Pericardium fibroblast (primary cell): ENCODE data around the gene MSRB1. TPM values are rescaled to one million over a fixed set of nuclear protein-coding genes. Genes with fewer than 3 reads are reported as not detected.

ENCODE experiments used
- total RNA-seq: library from RNA; depleted of rRNA; stranded (reverse); fragments of >200 nt; gene quantifications from 2 replicates; pipeline ENCODE4 v1.2.3, GENCODE V29; 2015

MSRB1 gene, protein sequence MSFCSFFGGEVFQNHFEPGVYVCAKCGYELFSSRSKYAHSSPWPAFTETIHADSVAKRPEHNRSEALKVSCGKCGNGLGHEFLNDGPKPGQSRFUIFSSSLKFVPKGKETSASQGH
- total RNA-seq: 8.9 and 9.4 TPM in 2 replicates

DNA sequence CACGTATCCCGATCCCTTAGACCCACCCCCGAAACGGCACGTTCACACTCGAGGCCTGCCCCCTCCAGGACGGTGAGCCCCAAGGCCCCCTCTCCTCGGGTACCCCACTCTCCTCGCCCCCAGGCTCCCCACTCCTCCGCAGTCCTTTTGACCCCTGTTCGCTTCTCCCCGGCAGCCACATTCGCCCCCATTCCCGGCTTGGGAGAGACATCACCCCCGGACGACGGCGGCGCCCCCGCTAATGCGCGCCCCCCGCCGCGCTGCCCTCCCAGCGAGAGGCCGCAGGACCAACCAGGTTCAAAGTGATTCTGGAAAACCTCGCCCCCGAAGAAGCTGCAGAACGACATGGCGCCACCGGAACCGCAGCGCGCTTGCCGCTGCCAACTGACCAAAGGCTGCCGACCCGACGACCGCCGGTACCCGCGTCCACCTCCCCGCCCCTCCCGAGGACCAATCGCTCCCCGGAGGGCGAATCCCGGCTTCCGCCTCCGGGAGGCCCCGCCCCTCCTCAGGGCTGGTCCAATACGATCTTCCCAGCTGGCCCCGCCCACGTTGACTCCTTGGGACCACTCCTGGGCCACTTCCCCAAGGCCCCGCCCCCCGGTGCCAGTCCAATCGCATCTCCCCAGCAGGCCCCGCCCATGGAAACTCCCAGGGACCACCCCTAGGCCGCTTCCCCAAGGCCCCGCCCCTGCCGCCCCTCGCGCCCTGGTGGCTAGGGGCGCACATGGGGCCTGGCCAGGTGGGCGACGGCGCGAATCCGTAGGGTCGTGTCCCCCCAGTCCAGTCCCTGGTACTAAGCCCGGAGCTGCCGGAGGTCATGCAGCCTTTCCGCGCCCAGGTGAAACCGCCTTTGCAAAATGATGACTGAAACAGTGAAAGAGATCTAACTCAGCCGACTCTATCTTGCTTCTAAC lies at the start of gene MSRB1:
Gene MSRB1, minus strand, starts transcription at position 390 of the 917 bp plus-strand sequence. Its CDS starts 43 bp downstream, at position 347.

DNA sequence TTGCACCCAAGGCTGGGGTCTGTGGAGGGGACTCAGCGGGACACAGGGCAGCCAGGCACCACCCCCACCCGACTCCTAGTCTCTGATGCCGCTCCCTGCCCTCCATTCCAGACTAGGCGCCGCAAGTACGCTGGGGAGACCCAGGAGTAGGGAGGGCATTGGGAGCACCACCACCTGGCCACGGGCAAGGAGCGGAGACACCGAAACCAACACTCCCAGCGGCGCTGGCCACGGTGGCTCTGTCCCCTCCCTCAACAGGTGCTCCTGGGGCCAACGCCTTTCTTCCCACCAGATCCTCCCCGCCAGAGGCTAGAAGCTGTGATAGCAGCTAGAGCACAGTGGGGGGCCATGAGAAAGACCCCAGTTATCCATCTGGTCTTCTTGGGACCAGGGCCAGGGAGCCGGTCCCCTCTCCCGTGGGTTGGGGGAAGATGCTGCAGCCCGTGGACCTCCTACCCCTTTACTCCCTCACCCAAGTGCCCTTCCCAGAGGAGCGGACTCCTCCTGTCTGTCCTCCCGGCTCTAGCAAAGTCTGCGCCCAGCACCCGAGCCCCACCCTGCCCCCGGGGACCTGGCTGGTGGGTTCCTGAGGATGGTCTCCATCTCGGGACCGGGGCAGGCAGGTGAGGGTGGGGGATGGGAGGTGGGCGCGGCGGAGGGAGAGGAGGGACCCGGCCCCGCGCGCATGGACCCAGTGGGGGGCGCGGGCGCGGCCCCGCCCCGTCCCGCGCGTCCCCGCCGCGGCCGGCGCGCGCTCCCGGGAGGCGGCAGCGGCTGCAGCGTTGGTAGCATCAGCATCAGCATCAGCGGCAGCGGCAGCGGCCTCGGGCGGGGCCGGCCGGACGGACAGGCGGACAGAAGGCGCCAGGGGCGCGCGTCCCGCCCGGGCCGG lies 46.5 kb upstream of the MSRB1 start, which contains the start of gene SYNGR3:
Gene SYNGR3, plus strand, starts transcription at position 762 of the 892 bp plus-strand sequence. CDS start 133 bp downstream, outside the sequence.

GRCh38 chr16:1983544-1984346 lies 40.7 kb upstream of the MSRB1 start, which contains the start of gene GFER:
Gene GFER, plus strand, starts transcription at chr16:1984193. Its CDS starts 26 bp downstream, at chr16:1984219.

DNA sequence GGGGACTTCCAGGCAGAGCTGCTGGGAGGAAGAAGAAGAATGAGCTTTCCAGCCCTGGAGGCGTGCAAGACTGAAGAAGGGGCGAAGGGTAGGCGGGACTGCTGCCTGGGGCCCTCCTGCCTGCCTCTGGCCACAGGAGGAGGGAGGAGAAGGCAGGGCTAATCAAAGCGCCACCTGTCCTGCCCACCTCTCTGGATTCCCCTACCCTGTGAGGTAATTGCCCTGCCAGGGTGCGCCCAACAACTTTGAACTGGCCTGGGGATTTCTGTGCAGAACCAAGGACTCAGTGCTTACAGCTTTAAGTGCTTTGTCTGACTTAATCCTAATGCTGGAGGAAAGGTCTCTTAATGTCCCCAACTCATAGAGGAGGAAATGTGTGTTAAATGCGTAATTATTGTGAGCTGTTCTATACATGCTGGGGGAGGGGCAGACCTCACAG lies 38.4 kb upstream of the MSRB1 start, which contains the start of gene NOXO1:
Gene NOXO1, minus strand, starts transcription at position 72 of the 439 bp plus-strand sequence. CDS start 290 bp downstream, outside the sequence.

GRCh38 chr16:1971796-1972489 lies 28.9 kb upstream of the MSRB1 start, which contains the start of gene TBL3:
Gene TBL3, plus strand, starts transcription at chr16:1972053. Its CDS starts 112 bp downstream, at chr16:1972165.

DNA sequence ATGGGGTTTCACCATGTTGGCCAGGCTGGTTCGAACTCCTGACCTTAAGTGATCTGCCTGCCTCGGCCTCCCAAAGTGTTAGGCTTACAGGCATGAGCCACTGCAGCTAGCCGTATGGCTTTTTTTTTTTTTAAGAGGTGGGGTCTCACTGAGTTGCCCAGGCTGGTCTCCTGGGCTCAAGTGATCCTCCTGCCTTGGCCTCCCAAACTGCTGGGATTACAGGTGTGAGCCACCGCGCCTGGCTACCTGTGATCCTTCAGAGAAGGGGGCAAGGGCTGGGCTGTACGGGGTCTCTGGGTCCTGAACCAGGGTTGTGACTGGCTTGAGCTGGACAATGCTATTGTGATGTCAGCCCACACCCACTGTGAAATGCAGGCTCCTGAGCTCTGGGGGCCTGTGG lies 23.5 kb upstream of the MSRB1 start, which contains the start of gene RNF151:
Gene RNF151, plus strand, starts transcription at position 397 of the 400 bp plus-strand sequence. CDS start 26 bp downstream, outside the sequence.

GRCh38 chr16:1964506-1965395 lies 21.8 kb upstream of the MSRB1 start, which contains the start of gene RPS2:
Gene RPS2, minus strand, starts transcription at chr16:1964826. Its CDS starts 201 bp downstream, at chr16:1964625.

GRCh38 chr16:1959269-1960039 lies 16.5 kb upstream of the MSRB1 start, which contains the start of gene NDUFB10:
Gene NDUFB10, plus strand, starts transcription at chr16:1959538. Its CDS starts 87 bp downstream, at chr16:1959625.

DNA sequence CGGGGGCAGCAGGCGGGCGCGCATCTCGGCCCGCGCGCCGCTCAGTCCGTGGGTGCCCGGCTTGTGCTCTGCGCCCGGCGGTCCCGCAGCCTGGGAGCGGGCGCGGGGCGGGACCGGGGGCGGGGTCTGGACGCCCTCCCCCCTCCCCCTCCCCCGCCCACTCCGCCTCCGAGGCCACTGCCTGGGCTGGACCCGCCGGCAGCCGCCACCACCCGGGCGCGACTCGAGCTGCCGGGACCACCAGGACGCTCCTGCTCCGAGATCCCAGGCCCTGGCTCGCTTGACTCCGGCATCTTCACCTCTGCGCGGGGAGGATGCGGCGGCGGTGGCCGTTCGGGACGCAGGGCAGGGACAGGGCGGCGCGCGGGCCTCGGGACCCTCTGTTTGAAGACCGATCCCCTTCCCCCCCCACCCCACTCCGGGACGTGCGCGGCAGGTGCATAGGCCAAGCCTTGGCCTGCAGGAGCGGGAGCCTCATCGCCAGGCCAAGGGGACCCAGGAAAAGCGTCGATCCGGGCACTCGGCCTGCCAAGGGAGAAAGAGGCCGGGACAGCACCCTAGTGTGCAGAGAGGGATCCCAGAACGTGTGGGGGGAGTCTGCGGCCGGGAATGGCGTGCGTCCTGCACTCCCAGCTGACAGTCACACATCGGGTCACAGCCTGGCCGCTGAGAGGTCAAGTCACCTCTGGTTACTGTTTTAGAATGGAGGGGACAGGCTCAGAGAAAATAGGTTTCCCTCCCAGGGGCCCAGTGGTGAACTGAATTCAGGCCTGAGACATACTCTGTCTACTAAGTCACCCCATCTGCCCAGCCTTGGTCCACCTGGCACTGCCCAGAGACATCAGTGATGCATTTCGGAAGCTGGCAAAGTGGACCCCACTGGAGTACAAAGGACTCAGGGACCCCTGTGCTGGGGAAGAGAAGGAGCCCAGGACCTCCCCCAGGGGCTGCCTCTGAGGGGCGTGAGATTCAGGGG lies 24.4 kb downstream of the MSRB1 start, which contains the start of gene HS3ST6:
Gene HS3ST6, minus strand, starts transcription at position 65 of the 976 bp plus-strand sequence. CDS start 92 bp downstream, outside the sequence.

Other genes starting within 250 kb of the MSRB1 start
- 21.0 and 35.7 TPM in 2 replicates for gene MAPK8IP3, start 237.0 kb downstream of the MSRB1 start, total RNA-seq
- gene NME3, start 171.7 kb downstream of the MSRB1 start, total RNA-seq: 89.0 and 91.8 TPM in 2 replicates
- gene EME2, start 170.4 kb downstream of the MSRB1 start, total RNA-seq: 3.9 and 11.9 TPM in 2 replicates
- 85.5 and 88.4 TPM in 2 replicates for gene MRPS34, start 170.1 kb downstream of the MSRB1 start, total RNA-seq
- gene SPSB3, start 160.6 kb downstream of the MSRB1 start, total RNA-seq: 35.9 and 42.5 TPM in 2 replicates
- 87.6 and 105 TPM in 2 replicates for gene NUBP2, start 160.2 kb downstream of the MSRB1 start, total RNA-seq
- not detected in 2 replicates for gene IGFALS, start 149.5 kb downstream of the MSRB1 start, total RNA-seq
- 16.1 and 36.5 TPM in 2 replicates for gene HAGH, start 116.4 kb downstream of the MSRB1 start, total RNA-seq
- gene FAHD1, start 116.0 kb downstream of the MSRB1 start, total RNA-seq: 32.1 and 32.4 TPM in 2 replicates
- gene MEIOB, start 71.0 kb downstream of the MSRB1 start, total RNA-seq: 0.34 TPM in 1 of 2 replicates, not detected in the other
- gene HS3ST6, start 24.8 kb downstream of the MSRB1 start, total RNA-seq: 0.12 and 0.34 TPM in 2 replicates
- gene RPL3L, start 11.5 kb upstream of the MSRB1 start, total RNA-seq: not detected in 2 replicates
- 234 and 254 TPM in 2 replicates for gene NDUFB10, start 16.3 kb upstream of the MSRB1 start, total RNA-seq
- gene RPS2, start 21.6 kb upstream of the MSRB1 start, total RNA-seq: 4,233 and 5,666 TPM in 2 replicates
- gene RNF151, start 23.7 kb upstream of the MSRB1 start, total RNA-seq: not detected in 2 replicates
- gene TBL3, start 28.9 kb upstream of the MSRB1 start, total RNA-seq: 27.9 and 35.8 TPM in 2 replicates
- 2.1 TPM in 1 of 2 replicates, not detected in the other for gene NOXO1, start 38.3 kb upstream of the MSRB1 start, total RNA-seq
- gene GFER, start 41.0 kb upstream of the MSRB1 start, total RNA-seq: 11.4 and 28.1 TPM in 2 replicates
- 1.3 and 1.4 TPM in 2 replicates for gene SYNGR3, start 46.8 kb upstream of the MSRB1 start, total RNA-seq
- gene ZNF598, start 66.6 kb upstream of the MSRB1 start, total RNA-seq: 31.0 and 49.6 TPM in 2 replicates
- 1.6 and 8.7 TPM in 2 replicates for gene NPW, start 76.6 kb upstream of the MSRB1 start, total RNA-seq
- 19.3 and 52.7 TPM in 2 replicates for gene NHERF2, start 83.7 kb upstream of the MSRB1 start, total RNA-seq
- 19.2 and 23.6 TPM in 2 replicates for gene NTHL1, start 104.6 kb upstream of the MSRB1 start, total RNA-seq
- gene TSC2, start 104.8 kb upstream of the MSRB1 start, total RNA-seq: 33.6 and 45.9 TPM in 2 replicates
- 177 and 192 TPM in 2 replicates for gene PKD1, start 192.7 kb upstream of the MSRB1 start, total RNA-seq
- gene RAB26, start 205.4 kb upstream of the MSRB1 start, total RNA-seq: 1.9 TPM in 1 of 2 replicates, not detected in the other
- 59.3 and 62.7 TPM in 2 replicates for gene TRAF7, start 212.6 kb upstream of the MSRB1 start, total RNA-seq